ENCODE data around the gene SNAPC5.

GRCh38 chr15:66494262-66494661 is 3.3 kb downstream of the SNAPC5 start:
- TF ChIP-seq CTCF (optimal IDR thresholded peaks at IDR 0.05 in 1 of 3, IDR thresholded peaks at IDR 0.05 in 1 of 3, conservative IDR thresholded peaks at IDR 0.05 in 1 of 3; ENCODE audit: extremely low read depth in 1 of 3, insufficient read depth in 2 of 3, low read length in 3 of 3) (no peak), EZH2 (IDR thresholded peaks at IDR 0.05; ENCODE audit: low read length) (no peak)
